Measurements from ENCODE around the gene RPAIN.

RPAIN gene

DNA sequence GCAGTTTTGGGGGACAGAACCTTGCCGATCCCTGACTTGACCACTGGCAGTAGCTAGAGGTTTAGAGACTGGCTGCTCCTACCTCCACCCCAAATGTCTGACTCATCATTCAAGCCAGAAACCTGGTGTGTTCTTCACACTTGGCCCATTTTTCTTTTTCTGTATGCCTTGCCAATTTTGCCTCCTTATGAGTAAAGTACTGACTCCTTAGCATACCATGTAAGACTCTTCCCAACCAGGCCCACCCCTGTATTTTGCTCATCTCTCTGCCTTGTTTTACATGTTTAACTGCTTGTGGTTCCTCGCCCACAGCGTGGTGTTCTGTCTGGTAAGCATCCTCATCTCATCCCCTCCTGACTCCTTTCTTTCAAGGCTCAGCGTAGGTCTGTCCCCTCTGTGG, 38.4 kb upstream of the RPAIN start:
- no peak overlapping the region for H3K4me3 ChIP-seq (ENCODE audit: low read length)
- TF ChIP-seq, protein P1, sequence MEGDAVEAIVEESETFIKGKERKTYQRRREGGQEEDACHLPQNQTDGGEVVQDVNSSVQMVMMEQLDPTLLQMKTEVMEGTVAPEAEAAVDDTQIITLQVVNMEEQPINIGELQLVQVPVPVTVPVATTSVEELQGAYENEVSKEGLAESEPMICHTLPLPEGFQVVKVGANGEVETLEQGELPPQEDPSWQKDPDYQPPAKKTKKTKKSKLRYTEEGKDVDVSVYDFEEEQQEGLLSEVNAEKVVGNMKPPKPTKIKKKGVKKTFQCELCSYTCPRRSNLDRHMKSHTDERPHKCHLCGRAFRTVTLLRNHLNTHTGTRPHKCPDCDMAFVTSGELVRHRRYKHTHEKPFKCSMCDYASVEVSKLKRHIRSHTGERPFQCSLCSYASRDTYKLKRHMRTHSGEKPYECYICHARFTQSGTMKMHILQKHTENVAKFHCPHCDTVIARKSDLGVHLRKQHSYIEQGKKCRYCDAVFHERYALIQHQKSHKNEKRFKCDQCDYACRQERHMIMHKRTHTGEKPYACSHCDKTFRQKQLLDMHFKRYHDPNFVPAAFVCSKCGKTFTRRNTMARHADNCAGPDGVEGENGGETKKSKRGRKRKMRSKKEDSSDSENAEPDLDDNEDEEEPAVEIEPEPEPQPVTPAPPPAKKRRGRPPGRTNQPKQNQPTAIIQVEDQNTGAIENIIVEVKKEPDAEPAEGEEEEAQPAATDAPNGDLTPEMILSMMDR (conservative IDR thresholded peaks at IDR 0.05; ENCODE audit: low read depth, low read length): no peak
- no peak for DNase-seq (ENCODE audit: low read depth)

- no peak overlapping the region for H3K4me3 ChIP-seq (ENCODE audit: low read length)
- no peak for DNase-seq (ENCODE audit: low read depth)
- TF ChIP-seq, protein P1 (conservative IDR thresholded peaks at IDR 0.05; ENCODE audit: low read depth, low read length): no peak
Observed at GRCh38 chr17:5391678-5392077, 28.3 kb upstream of the RPAIN start.

GRCh38 chr17:5396612-5397011, 23.4 kb upstream of the RPAIN start:
- no peak overlapping the region for H3K4me3 ChIP-seq (ENCODE audit: low read length)
- DNase-seq (ENCODE audit: low read depth): no peak
- TF ChIP-seq, protein P1 (conservative IDR thresholded peaks at IDR 0.05; ENCODE audit: low read depth, low read length): no peak

GRCh38 chr17:5399767-5400166, 20.2 kb upstream of the RPAIN start:
- DNase-seq (ENCODE audit: low read depth): no peak
- TF ChIP-seq, protein P1 (conservative IDR thresholded peaks at IDR 0.05; ENCODE audit: low read depth, low read length): no peak
- H3K4me3 ChIP-seq (ENCODE audit: low read length): no peak overlapping the region

- no peak for DNase-seq (ENCODE audit: low read depth)
- TF ChIP-seq, protein P1 (conservative IDR thresholded peaks at IDR 0.05; ENCODE audit: low read depth, low read length): no peak
- no peak overlapping the region for H3K4me3 ChIP-seq (ENCODE audit: low read length)
Observed at GRCh38 chr17:5405400-5405799, 14.6 kb upstream of the RPAIN start.

DNA sequence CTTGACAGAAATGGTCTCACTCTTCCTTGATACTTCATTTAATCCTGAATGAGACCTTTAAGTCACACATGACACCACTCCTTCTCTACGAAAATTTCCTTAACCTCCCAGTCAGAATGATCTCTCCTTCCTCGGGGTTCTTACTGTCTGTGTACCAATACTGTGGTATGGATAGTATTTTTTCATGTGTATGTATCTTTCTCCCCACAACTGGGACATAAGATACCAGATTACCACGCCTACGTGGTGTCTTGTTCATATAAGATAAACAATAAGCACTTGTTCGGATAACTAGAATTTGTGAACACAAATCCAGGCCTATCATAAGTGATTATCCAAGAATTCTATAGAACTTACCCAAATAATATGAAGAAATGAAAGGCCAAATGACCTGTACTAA, 11.8 kb upstream of the RPAIN start:
- TF ChIP-seq, protein P1 (conservative IDR thresholded peaks at IDR 0.05; ENCODE audit: low read depth, low read length): no peak

DNA sequence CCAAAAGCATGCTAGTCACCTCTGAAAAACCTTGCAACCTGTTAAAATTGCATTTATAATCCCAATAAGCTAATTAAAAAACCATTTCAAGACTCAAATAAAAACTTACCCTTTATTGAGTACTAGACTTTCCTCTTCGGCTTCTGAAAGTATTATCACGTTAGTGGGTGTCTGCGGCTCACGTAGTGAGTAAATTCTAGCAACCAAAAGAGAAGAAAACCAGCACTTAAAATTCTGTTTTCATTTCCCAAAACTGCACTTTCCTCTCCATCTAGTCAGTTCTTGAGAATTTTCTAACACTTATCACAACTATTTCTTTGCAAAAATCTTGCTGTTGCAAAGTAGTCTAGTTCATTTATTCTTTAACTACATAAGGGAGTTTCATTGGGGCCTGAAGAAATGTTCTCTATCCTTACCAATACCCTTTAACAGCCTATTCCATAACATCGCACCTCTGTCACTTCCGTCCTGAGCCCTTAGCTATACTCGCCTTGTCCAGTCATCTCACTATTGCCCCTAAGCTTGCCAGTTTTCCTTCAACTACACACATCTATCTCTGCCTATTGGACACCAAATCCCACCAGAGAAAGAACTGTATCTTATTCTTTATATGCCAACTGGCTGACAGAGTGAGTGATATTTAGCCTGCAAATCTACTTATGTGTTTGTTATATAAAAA, 9.2 kb upstream of the RPAIN start:
- H3K4me3 ChIP-seq (ENCODE audit: low read length): no peak overlapping the region
- no peak for DNase-seq (ENCODE audit: low read depth)
- TF ChIP-seq, protein P1 (conservative IDR thresholded peaks at IDR 0.05; ENCODE audit: low read depth, low read length): no peak

More for the DNA sequence above, 11.8 kb upstream of the RPAIN start:
- DNase-seq (ENCODE audit: low read depth): no peak
- H3K4me3 ChIP-seq (ENCODE audit: low read length): no peak overlapping the region

Measured in retinal pigment epithelial cell (primary cell).